ENCODE measurements around the gene PRDM16. TPM values are rescaled to one million over a fixed set of nuclear protein-coding genes. Genes with fewer than 3 reads are reported as not detected.

PRDM16 gene
- total RNA-seq, 1 experiment from 2014 or later = 1.6 TPM

GRCh38 chr1:3099861-3100260 is 30.9 kb downstream of the PRDM16 start:
- Mint-ChIP-seq H3K4me3 (no peak overlapping the region), H3K4me1 (peaks cover 13% of the 10 kb centered on the region)
- TF ChIP-seq FOXP4 (CRISPR knock-in tag; IDR thresholded peaks at IDR 0.05) (no peak), IRF1 (CRISPR knock-in tag; IDR thresholded peaks at IDR 0.05) (no peak), ZNF423 (CRISPR knock-in tag; IDR thresholded peaks at IDR 0.05) (no peak), JAZF1 (CRISPR knock-in tag; IDR thresholded peaks at IDR 0.05) (no peak), MXD4 (CRISPR knock-in tag; IDR thresholded peaks at IDR 0.05; ENCODE audit: borderline replicate concordance) (no peak)

GRCh38 chr1:3101124-3101939 is 32.3 kb downstream of the PRDM16 start:
- no peaks in the 10 kb centered on the region for H3K36me3 Mint-ChIP-seq
- H3K9me3 Mint-ChIP-seq = no peaks in the 10 kb centered on the region
- ChIA-PET POLR2A (no interaction called here), CTCF (interaction anchor here (0.8 to 1.4 kb wide), 2 partner anchors 218 to 390 kb away, joined by 3 to 5 read pairs; no protein-coding TSS in a partner anchor)
- TF ChIP-seq SMAD3 (CRISPR knock-in tag; IDR thresholded peaks at IDR 0.05; ENCODE audit: borderline replicate concordance) (no peak), MXD4 (CRISPR knock-in tag; IDR thresholded peaks at IDR 0.05; ENCODE audit: borderline replicate concordance) (no peak), EMX1 (CRISPR knock-in tag; IDR thresholded peaks at IDR 0.05) (no peak), PREB (CRISPR knock-in tag; IDR thresholded peaks at IDR 0.05; ENCODE audit: borderline replicate concordance) (no peak), FOXP4 (CRISPR knock-in tag; IDR thresholded peaks at IDR 0.05) (no peak), ETV6 (CRISPR knock-in tag; IDR thresholded peaks at IDR 0.05) (no peak), STAT6 (CRISPR knock-in tag; conservative IDR thresholded peaks at IDR 0.05; ENCODE audit: low read depth) (no peak), RELA (CRISPR knock-in tag; IDR thresholded peaks at IDR 0.05; ENCODE audit: borderline replicate concordance) (no peak), TP53 (CRISPR knock-in tag; IDR thresholded peaks at IDR 0.05) (no peak), USF1 (CRISPR knock-in tag; IDR thresholded peaks at IDR 0.05) (no peak), NFE2L1 (CRISPR knock-in tag; IDR thresholded peaks at IDR 0.05) (no peak), SOX15 (CRISPR knock-in tag; IDR thresholded peaks at IDR 0.05) (no peak), CREM (CRISPR knock-in tag; IDR thresholded peaks at IDR 0.05) (no peak), ELF4 (CRISPR knock-in tag; IDR thresholded peaks at IDR 0.05; ENCODE audit: low read depth) (no peak), E2F4 (CRISPR knock-in tag; IDR thresholded peaks at IDR 0.05; ENCODE audit: borderline replicate concordance, low read depth) (no peak), HMGA2 (CRISPR knock-in tag; IDR thresholded peaks at IDR 0.05) (no peak), IRF2 (CRISPR knock-in tag; IDR thresholded peaks at IDR 0.05; ENCODE audit: borderline replicate concordance, low read depth) (no peak), GRHL2 (CRISPR knock-in tag; IDR thresholded peaks at IDR 0.05; ENCODE audit: insufficient replicate concordance, severe bottlenecking) (no peak)
- DNase-seq (ENCODE audit: low spot score) (no peak), ATAC-seq (no peak)
- H3K27ac Mint-ChIP-seq = no peak overlapping the region
- H3K4me3 Mint-ChIP-seq = no peak overlapping the region
- no peaks in the 10 kb centered on the region for H3K27me3 Mint-ChIP-seq (ENCODE audit: low read depth)
- peaks cover 16% of the 10 kb centered on the region for H3K4me1 Mint-ChIP-seq

More at GRCh38 chr1:3099861-3100260, 30.9 kb downstream of the PRDM16 start:
- Mint-ChIP-seq H3K36me3 (no peaks in the 10 kb centered on the region), H3K9me3 (no peaks in the 10 kb centered on the region), H3K27me3 (ENCODE audit: low read depth) (no peaks in the 10 kb centered on the region), H3K27ac (no peak overlapping the region)
- CTCF ChIA-PET = no interaction called here
- no peak for ATAC-seq
- POLR2A ChIA-PET = no interaction called here
- DNase-seq (ENCODE audit: low spot score) = no peak
